ENCODE results near the gene RPLP1.

RPLP1 gene

GRCh38 chr15:69452692-69453521 is at the start of gene RPLP1:
TSS of gene RPLP1 (plus strand) at chr15:69452818. CDS start at chr15:69452949, 131 bp downstream.
- DNase-seq, result peak; percentile 97

- no peak for DNase-seq
Observed at GRCh38 chr15:69403594-69403993, 49.0 kb upstream of the RPLP1 start.

- no peak for DNase-seq
Observed at GRCh38 chr15:69405110-69405509, 47.5 kb upstream of the RPLP1 start.

GRCh38 chr15:69407719-69408400 is 44.8 kb upstream of the RPLP1 start:
- DNase-seq, result no peak

GRCh38 chr15:69408841-69409240 is 43.8 kb upstream of the RPLP1 start:
- no peak for DNase-seq

GRCh38 chr15:69410248-69410874 is 42.3 kb upstream of the RPLP1 start:
- peak; percentile 37 for DNase-seq

GRCh38 chr15:69412274-69412673 is 40.3 kb upstream of the RPLP1 start:
- no peak for DNase-seq

- DNase-seq, result no peak
Observed at GRCh38 chr15:69412701-69413100, 39.9 kb upstream of the RPLP1 start.

GRCh38 chr15:69413822-69414700 is 38.6 kb upstream of the RPLP1 start, which contains the start of gene KIF23:
TSS of gene KIF23 (plus strand) at chr15:69414349. CDS start at chr15:69414466, 117 bp downstream.
- DNase-seq, result peak; percentile 94

GRCh38 chr15:69414701-69415167 is 37.9 kb upstream of the RPLP1 start:
- DNase-seq, result peak; percentile 59

GRCh38 chr15:69415381-69415780 is 37.2 kb upstream of the RPLP1 start:
- peak; percentile 16 for DNase-seq

GRCh38 chr15:69417581-69417980 is 35.0 kb upstream of the RPLP1 start:
- DNase-seq, result no peak

GRCh38 chr15:69421498-69421897 is 31.1 kb upstream of the RPLP1 start:
- DNase-seq, result no peak

- DNase-seq, result no peak
Observed at GRCh38 chr15:69422336-69422895, 30.2 kb upstream of the RPLP1 start.

- no peak for DNase-seq
Observed at GRCh38 chr15:69424001-69424400, 28.6 kb upstream of the RPLP1 start.

- DNase-seq, result no peak
Observed at GRCh38 chr15:69424748-69425413, 27.7 kb upstream of the RPLP1 start.

GRCh38 chr15:69433831-69434230 is 18.8 kb upstream of the RPLP1 start:
- no peak for DNase-seq

- no peak for DNase-seq
Observed at GRCh38 chr15:69434238-69434637, 18.4 kb upstream of the RPLP1 start.

- DNase-seq, result no peak
Observed at GRCh38 chr15:69434679-69435078, 17.9 kb upstream of the RPLP1 start.

- no peak for DNase-seq
Observed at GRCh38 chr15:69435985-69436384, 16.6 kb upstream of the RPLP1 start.

GRCh38 chr15:69436951-69437350 is 15.7 kb upstream of the RPLP1 start:
- no peak for DNase-seq

- no peak for DNase-seq
Observed at GRCh38 chr15:69439623-69440022, 13.0 kb upstream of the RPLP1 start.
